GM12878 (cell line): Measurements from ENCODE around the gene PRR7. TPM values are rescaled to one million over a fixed set of nuclear protein-coding genes. Genes with fewer than 3 reads are reported as not detected.
A peak's percentile ranks its signal among the peaks of the same experiment; 100 is the strongest.

Source experiments
- ATAC-seq: fragments of 200-7000 bp; cut with Tn5 transposase; 3 replicates; pipeline ENCODE4 v1.9.1; 2020; ENCODE audit warnings: mild to moderate bottlenecking, moderate library complexity
- BruUV-seq: library from RNA; stranded (reverse); fragments of 400-500 nt; replicated peaks from 2 replicates; lab custom pipeline; 2021; lab: Mats Ljungman, UMichigan
- CTCF ChIA-PET: fragments of 300-600 bp; sonication (Branson Sonifier 250); formaldehyde crosslinking; extraction: SDS; loops from one replicate; lab custom pipeline; 2021; ENCODE audit warnings: inconsistent platforms; lab: Yijun Ruan, JAX
- POLR2A ChIA-PET: fragments of 350-600 bp; formaldehyde crosslinking; extraction: SDS; loops from one replicate; lab custom pipeline; 2021; ENCODE audit warnings: inconsistent platforms; lab: Charles Lee
- RAD21 ChIA-PET: fragments of 300-600 bp; sonication (Branson Sonifier 250); formaldehyde crosslinking; loops from one replicate; lab custom pipeline; 2023; ENCODE audit warnings: antibody characterized with exemption; ENCODE audit not compliant: unreplicated experiment; lab: Charles Lee
- SMC1A ChIA-PET: fragments of 300-600 bp; sonication (Branson Sonifier 250); formaldehyde crosslinking; loops from one replicate; lab custom pipeline; 2023; ENCODE audit not compliant: unreplicated experiment, uncharacterized antibody; lab: Charles Lee
- DNase-seq: peaks from one replicate; pipeline ENCODE4 v3.0.0-alpha.2; 2011; ENCODE audit warnings: low read depth, low spot score
- FAIRE-seq: peaks from 3 replicates; lab custom pipeline; 2011; peaks lifted over from hg19 to GRCh38; lab: Jason Lieb, UNC
- H2AFZ ChIP-seq: 2 replicates; pipeline ENCODE4 v1.6.0; 2011; ENCODE audit warnings: low read depth, low read length, control low read depth; ENCODE audit not compliant: control insufficient read depth
- H3K27ac ChIP-seq: 2 replicates; pipeline ENCODE4 v1.5.1; 2011; ENCODE audit warnings: control low read depth; ENCODE audit not compliant: control insufficient read depth, insufficient read depth
- H3K27me3 ChIP-seq, 2 experiments: replicated peaks in 1 of 2; 2 replicates each; pipeline versions ENCODE4 v1.6.0 to v1.6.1; 2011; ENCODE audit warnings: low read length in 1 of 2; ENCODE audit not compliant: control insufficient read depth in 2 of 2, insufficient read depth in 2 of 2
- H3K36me3 ChIP-seq, 2 experiments: 2 replicates each; pipeline ENCODE4 v1.5.1; 2011; ENCODE audit warnings: low read length in 1 of 2; ENCODE audit not compliant: control insufficient read depth in 2 of 2, insufficient read depth in 2 of 2
- H3K4me1 ChIP-seq: 2 replicates; pipeline ENCODE4 v1.6.1; 2011; ENCODE audit warnings: mild to moderate bottlenecking, low read length, moderate library complexity, mixed read lengths; ENCODE audit not compliant: control insufficient read depth, insufficient read depth
- H3K4me2 ChIP-seq: 2 replicates; pipeline ENCODE4 v1.6.0; 2011; ENCODE audit warnings: control low read depth; ENCODE audit not compliant: control insufficient read depth, insufficient read depth
- H3K4me3 ChIP-seq: fragments of 200-600 bp; sonication (generic); 2 replicates; pipeline ENCODE4 v1.5.1; 2016
- H3K79me2 ChIP-seq: 2 replicates; pipeline ENCODE4 v1.6.0; 2011; ENCODE audit warnings: low read length; ENCODE audit not compliant: control insufficient read depth, insufficient read depth
- H3K9ac ChIP-seq: 2 replicates; pipeline ENCODE4 v1.8.0; 2011; ENCODE audit warnings: low read length, control low read depth, mixed read lengths; ENCODE audit not compliant: control insufficient read depth, insufficient read depth
- H3K9me3 ChIP-seq: replicated peaks from 3 replicates; pipeline ENCODE4 v1.5.1; 2011; ENCODE audit warnings: mild to moderate bottlenecking, low read length; ENCODE audit not compliant: control insufficient read depth, insufficient read depth
- H4K20me1 ChIP-seq: 2 replicates; pipeline ENCODE4 v1.6.0; 2011; ENCODE audit not compliant: control insufficient read depth, insufficient read depth
- MEF2A ChIP-seq: IDR thresholded peaks from 2 replicates; pipeline ENCODE4 v1.6.1; 2011; ENCODE audit warnings: low read depth, mild to moderate bottlenecking, low read length, moderate library complexity; ENCODE audit not compliant: insufficient read depth
- POLR2A ChIP-seq: IDR thresholded peaks from 2 replicates; pipeline ENCODE4 v1.6.1; 2011; ENCODE audit warnings: low read depth, mild to moderate bottlenecking, low read length
- POLR2AphosphoS5 ChIP-seq: IDR thresholded peaks from 2 replicates; pipeline ENCODE4 v1.6.1; 2011; ENCODE audit warnings: mild to moderate bottlenecking, low read length, inconsistent platforms
- SPI1 ChIP-seq: IDR thresholded peaks from 2 replicates; pipeline ENCODE4 v1.6.1; 2011; ENCODE audit warnings: low read depth, mild to moderate bottlenecking, low read length, moderate library complexity, borderline replicate concordance; ENCODE audit not compliant: insufficient read depth
- WGBS: methylation state at CpG from one replicate; pipeline ENCODE4 v1.1.6; 2016; ENCODE audit warnings: low lambda C conversion rate; ENCODE audit not compliant: insufficient replicate concordance, insufficient coverage; ENCODE audit errors: missing lambda C conversion rate; 5-methylcytosine and 5-hydroxymethylcytosine counted together
- in situ Hi-C: fragments of 300-500 bp; cut with MboI; formaldehyde crosslinking; loops from 9 replicates; pipeline ENCODE4 v1.14.3; 2018; ENCODE audit warnings: mixed read lengths
- intact Hi-C: fragments of 100-400 bp; cut with micrococcal nuclease; formaldehyde crosslinking; loops from one replicate; pipeline ENCODE4 v1.14.2; 2022; ENCODE audit not compliant: unreplicated experiment
- polyA plus RNA-seq, 11 experiments: library from polyadenylated mRNA; depleted of rRNA in 4 of 11; unstranded in 6 of 11; stranded (reverse) in 5 of 11; fragments of >200 nt; fragmentation: Nextera tagmentation in 4 of 11; fragmentation: Illumina TruSeq in 1 of 11; extraction: Ambion mirVana in 4 of 11; extraction: Trizol in 1 of 11; gene quantifications; 1 replicate in 1 of 11; 2 replicates in 10 of 11; pipeline versions ENCODE4 v1.2.1 to v1.2.3, GENCODE V29; 2011 to 2016; ENCODE audit warnings: inconsistent platforms in 2 of 11, missing spikeins in 2 of 11, low read depth in 1 of 11
- total RNA-seq, 4 experiments: library from RNA; depleted of rRNA in 3 of 4; stranded (reverse); fragments of >200 nt in 3 of 4; fragmentation: Illumina TruSeq in 1 of 4; extraction: Trizol in 1 of 4; gene quantifications; 2 replicates each; pipeline versions ENCODE4 v1.2.1 to v1.2.3, GENCODE V29; 2013 to 2021

The PRR7 gene
- total and polyA plus RNA-seq, 10 of the 15 experiments (the other 5 are each of a cell fraction or from before 2014, with no cell fraction given) = 0.09 to 18.8 (median 4.6) TPM; not detected in 2

DNA sequence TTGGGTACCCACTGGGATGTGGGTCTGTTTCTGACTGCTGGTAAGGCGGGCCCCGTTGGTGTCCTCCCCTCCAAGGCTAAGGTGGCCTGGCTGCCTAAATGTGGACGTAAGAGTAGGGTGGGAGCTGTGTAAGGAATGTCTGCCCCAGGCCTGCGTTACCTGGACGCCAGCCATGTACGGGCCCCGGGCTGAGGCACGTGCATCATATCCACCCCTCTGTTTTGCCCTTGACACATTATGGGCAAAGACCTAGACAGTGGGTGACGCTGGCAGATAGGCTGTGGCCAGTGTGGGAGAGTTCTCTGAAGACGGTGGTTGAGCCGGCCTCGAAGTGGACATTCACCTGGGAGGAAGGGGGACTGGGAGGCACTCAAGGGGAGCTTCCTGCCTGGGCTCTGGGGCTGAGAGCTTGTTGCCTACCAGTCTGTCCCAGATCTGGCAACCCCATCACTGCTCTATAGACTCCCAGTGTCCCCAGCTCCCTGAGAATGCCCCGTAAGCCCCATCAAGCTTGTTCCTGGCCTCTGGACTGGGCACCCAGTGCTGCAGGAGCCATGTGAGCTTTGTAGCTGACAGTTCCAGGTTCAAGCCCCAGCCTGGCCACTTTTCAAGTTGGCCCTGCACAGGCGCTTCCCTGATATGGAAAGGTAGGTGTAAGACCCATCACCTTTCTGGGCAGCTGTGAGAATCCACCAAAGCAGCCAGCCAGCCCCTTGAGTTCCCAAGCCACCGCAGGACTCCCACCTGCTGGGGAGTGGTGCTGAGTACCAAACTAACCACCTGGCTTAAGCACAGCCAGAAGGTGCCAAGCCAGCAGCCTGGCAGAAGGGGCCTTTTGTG lies 3.2 kb upstream of the PRR7 start:
- Histone ChIP-seq H3K9me3 (no peaks in the 10 kb centered on the region), H4K20me1 (no peaks in the 10 kb centered on the region), H3K36me3 (peaks cover 4 to 12% of the 10 kb centered on the region in 2 experiments; a peak in 3 of 4 replicates), H2AFZ (no peak overlapping the region), H3K27me3 (no peaks in the 10 kb centered on the region), H3K9ac (no peak overlapping the region), H3K4me2 (no peak overlapping the region), H3K4me3 (no peak overlapping the region)
- intact Hi-C loops (no loop called here), in situ Hi-C loops (no loop called here)
- DNase-seq = no peak
- ChIA-PET SMC1A (interaction anchor here (2.7 to 7.4 kb wide), 3 partner anchors 12 to 59 kb away, joined by 10 to 105 read pairs (median 73); partner anchors contain the start of gene PFN3), POLR2A (interaction anchor here (1.0 to 13.6 kb wide), 6 partner anchors 11 to 39 kb away, joined by 3 to 358 read pairs (median 12); partner anchors contain the start of genes F12 and GRK6)
- no TSS peak for BruUV-seq
- TF ChIP-seq MEF2A (no peak), POLR2AphosphoS5 (peak; percentile 4; the same call in 1 of the 2 replicates), SPI1 (no peak), POLR2A (peak; percentile 14)
- TF ChIP-seq, all 136 proteins: peak for 2
- peaks cover 32% of the 10 kb centered on the region for H3K4me1 ChIP-seq
- no peak overlapping the region for H3K27ac ChIP-seq
- FAIRE-seq (no peak), ATAC-seq (no peak)
- H3K79me2 ChIP-seq = peaks cover 8% of the 10 kb centered on the region
- ChIA-PET CTCF (interaction anchor here (0.8 to 16.4 kb wide), 7 partner anchors 11 to 58 kb away, joined by 3 to 391 read pairs (median 11); partner anchors contain the start of genes GRK6 and PFN3), RAD21 (interaction anchor here (0.6 to 13.5 kb wide), 6 partner anchors 12 to 125 kb away, joined by 3 to 291 read pairs (median 14); partner anchors contain the start of gene GRK6)
- 90% methylated on average over 15 of the region's 15 CpGs for WGBS
